Neuron (in vitro differentiated cells): ENCODE data around the gene NFE2L1.
"Not testable (repeated sequence)": the region's sequence is repeated elsewhere in the genome, so short reads cannot be mapped to it uniquely, and the experiment has no call there.

Source experiments
- H2AFZ ChIP-seq: one replicate; pipeline ENCODE4 v1.6.1; 2013; ENCODE audit warnings: low read depth, mild to moderate bottlenecking, inconsistent platforms, low read length, moderate library complexity
- H3K27me3 ChIP-seq: one replicate; pipeline ENCODE4 v1.6.1; 2013; ENCODE audit warnings: low read length; ENCODE audit not compliant: insufficient read depth
- H3K36me3 ChIP-seq: one replicate; pipeline ENCODE4 v1.6.1; 2013; ENCODE audit warnings: low read length; ENCODE audit not compliant: insufficient read depth
- H3K4me1 ChIP-seq: one replicate; pipeline ENCODE4 v1.6.1; 2013; ENCODE audit warnings: low read length; ENCODE audit not compliant: insufficient read depth
- H3K4me3 ChIP-seq: 2 replicates; pipeline ENCODE4 v1.5.1; 2013; ENCODE audit warnings: mild to moderate bottlenecking, low read length, moderate library complexity
- H3K9me3 ChIP-seq: one replicate; pipeline ENCODE4 v1.6.1; 2013; ENCODE audit warnings: low read length

The NFE2L1 gene

GRCh38 chr17:48056879-48057278 is 8.7 kb downstream of the NFE2L1 start:
- Histone ChIP-seq H3K4me1 (peaks cover 41% of the 10 kb centered on the region), H3K27me3 (no peaks in the 10 kb centered on the region), H3K4me3 (no peak overlapping the region), H2AFZ (no peak overlapping the region), H3K36me3 (peaks cover 77% of the 10 kb centered on the region), H3K9me3 (no peaks in the 10 kb centered on the region)

DNA sequence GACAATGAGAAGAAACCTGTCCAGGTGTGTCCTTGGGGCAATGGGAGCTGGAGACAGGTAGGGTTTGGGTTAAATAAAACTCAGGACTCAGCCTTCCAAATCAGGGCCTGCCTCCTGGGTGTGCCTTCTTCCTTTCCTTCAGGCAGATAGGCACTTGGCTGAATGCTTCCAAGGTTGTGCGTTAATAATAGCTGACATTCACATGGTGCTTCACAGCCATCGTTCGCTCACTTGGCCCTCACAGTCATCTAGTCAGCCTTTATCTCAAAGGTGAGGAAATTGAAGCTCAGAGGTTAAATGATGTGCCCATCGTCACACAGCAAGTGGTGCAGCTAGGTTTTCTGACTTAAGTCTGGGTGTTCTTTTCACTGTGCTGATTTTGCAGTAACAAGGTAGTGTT is 9.5 kb downstream of the NFE2L1 start:
- Histone ChIP-seq H3K9me3 (no peaks in the 10 kb centered on the region), H2AFZ (no peak overlapping the region), H3K27me3 (no peaks in the 10 kb centered on the region), H3K4me1 (peaks cover 34% of the 10 kb centered on the region), H3K36me3 (peaks cover 80% of the 10 kb centered on the region), H3K4me3 (no peak overlapping the region)

DNA sequence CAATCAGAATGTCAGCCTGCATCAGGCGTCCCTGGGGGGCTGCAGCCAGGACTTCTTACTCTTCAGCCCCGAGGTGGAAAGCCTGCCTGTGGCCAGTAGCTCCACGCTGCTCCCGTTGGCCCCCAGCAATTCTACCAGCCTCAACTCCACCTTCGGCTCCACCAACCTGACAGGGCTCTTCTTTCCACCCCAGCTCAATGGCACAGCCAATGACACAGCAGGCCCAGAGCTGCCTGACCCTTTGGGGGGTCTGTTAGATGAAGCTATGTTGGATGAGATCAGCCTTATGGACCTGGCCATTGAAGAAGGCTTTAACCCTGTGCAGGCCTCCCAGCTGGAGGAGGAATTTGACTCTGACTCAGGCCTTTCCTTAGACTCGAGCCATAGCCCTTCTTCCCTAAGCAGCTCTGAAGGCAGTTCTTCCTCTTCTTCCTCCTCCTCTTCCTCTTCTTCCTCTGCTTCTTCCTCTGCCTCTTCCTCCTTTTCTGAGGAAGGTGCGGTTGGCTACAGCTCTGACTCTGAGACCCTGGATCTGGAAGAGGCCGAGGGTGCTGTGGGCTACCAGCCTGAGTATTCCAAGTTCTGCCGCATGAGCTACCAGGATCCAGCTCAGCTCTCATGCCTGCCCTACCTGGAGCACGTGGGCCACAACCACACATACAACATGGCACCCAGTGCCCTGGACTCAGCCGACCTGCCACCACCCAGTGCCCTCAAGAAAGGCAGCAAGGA is 10.4 kb downstream of the NFE2L1 start:
- Histone ChIP-seq H3K27me3 (no peaks in the 10 kb centered on the region), H3K4me1 (peaks cover 24% of the 10 kb centered on the region), H3K36me3 (peaks cover 78% of the 10 kb centered on the region), H3K4me3 (no peak overlapping the region), H2AFZ (no peak overlapping the region), H3K9me3 (no peaks in the 10 kb centered on the region)

GRCh38 chr17:48059125-48059668 is 11.0 kb downstream of the NFE2L1 start:
- Histone ChIP-seq H3K27me3 (no peaks in the 10 kb centered on the region), H2AFZ (no peak overlapping the region), H3K36me3 (peaks cover 82% of the 10 kb centered on the region), H3K4me3 (no peak overlapping the region), H3K9me3 (no peaks in the 10 kb centered on the region), H3K4me1 (peaks cover 18% of the 10 kb centered on the region)

DNA sequence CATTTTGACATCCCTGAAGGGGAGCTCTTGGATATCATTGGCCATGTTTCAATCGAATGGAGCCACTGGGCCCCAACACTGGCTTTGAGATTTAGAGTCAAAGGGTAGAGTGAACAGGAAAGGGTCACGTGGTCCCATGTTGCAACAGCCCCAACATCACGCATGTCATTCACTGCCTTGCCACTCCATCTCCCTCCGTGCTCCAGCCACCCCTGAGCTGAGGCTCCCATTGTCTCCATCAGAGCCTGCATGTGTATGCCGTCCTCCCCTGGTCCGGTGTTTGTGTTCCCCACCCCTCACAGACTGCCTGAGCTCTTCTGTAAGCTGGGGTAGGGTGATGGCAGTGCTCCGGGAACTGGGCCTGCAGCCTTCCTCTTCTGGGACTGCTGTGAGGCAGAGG is 12.1 kb downstream of the NFE2L1 start:
- Histone ChIP-seq H3K4me3 (no peak overlapping the region), H2AFZ (no peak overlapping the region), H3K9me3 (no peaks in the 10 kb centered on the region), H3K27me3 (no peaks in the 10 kb centered on the region), H3K36me3 (peaks cover 90% of the 10 kb centered on the region), H3K4me1 (peaks cover 8% of the 10 kb centered on the region)

DNA sequence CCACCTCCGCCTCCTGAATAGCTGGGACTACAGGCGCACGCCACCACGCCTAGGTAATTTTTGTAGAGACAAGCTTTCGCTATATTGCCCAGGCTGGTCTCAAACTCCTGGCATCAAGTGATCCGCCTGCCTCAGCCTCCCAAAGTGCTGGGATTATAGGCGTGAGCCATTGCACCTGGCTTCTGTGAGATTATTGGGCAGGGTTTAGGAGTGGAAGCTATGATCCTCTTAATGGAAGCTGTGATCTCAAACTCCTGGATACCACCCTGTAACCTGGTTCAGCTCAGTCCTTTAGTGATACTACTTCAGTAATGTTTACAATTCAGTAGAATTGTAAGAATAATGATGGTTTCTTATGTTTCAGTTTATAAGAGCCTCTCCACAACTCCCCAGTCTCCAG is 14.1 kb downstream of the NFE2L1 start:
- Histone ChIP-seq H3K36me3 (peaks cover 87% of the 10 kb centered on the region), H3K4me3 (no peak overlapping the region), H3K27me3 (no peaks in the 10 kb centered on the region), H3K9me3 (no peaks in the 10 kb centered on the region), H2AFZ (no peak overlapping the region), H3K4me1 (peaks cover 9% of the 10 kb centered on the region)

DNA sequence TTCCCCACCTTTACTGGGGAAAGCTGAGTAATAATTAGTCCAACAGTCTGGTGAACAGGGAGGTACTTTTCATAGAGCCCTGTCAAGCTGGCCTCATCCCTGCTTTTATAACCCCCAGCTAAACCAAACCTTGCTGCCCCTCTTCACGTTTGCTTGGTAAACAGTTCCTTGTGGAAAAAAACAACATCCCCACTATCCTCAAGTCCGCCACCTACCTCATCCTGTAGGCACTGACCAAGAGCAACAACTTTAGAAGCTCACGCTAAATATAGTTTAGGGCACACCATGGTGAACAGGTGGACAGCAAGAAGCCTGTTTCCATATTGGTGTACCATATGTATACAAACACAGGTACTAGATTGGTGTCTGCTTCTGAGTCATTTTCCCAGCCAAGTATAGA is 16.5 kb downstream of the NFE2L1 start:
- H3K4me3 ChIP-seq: no peak overlapping the region
- no peaks in the 10 kb centered on the region for H3K9me3 ChIP-seq
- H3K4me1 ChIP-seq: peaks cover 9% of the 10 kb centered on the region
- H3K36me3 ChIP-seq: peaks cover 78% of the 10 kb centered on the region
- no peak overlapping the region for H2AFZ ChIP-seq
- H3K27me3 ChIP-seq: no peaks in the 10 kb centered on the region

DNA sequence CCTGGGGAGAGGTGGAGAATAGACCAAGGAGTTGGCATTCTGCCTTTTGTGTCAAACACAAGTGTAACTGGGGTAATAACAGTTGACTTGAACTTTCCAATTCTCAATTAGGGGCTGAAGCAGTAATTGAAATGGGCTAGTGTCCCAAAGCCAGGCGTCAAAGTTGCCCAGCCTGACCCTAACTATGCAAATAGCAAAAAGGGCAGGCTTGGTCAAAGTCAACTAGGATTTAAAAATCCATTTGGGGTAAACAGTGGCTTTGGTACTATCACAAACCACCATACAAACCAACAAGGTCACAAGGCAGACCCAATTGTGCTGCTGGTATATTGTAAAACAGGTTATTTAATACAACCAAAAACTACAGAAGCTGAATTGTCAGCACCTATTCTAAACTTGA is 18.0 kb downstream of the NFE2L1 start:
- Histone ChIP-seq H3K27me3 (no peaks in the 10 kb centered on the region), H2AFZ (no peak overlapping the region), H3K36me3 (peaks cover 79% of the 10 kb centered on the region), H3K4me1 (peaks cover 9% of the 10 kb centered on the region), H3K9me3 (no peaks in the 10 kb centered on the region), H3K4me3 (no peak overlapping the region)

DNA sequence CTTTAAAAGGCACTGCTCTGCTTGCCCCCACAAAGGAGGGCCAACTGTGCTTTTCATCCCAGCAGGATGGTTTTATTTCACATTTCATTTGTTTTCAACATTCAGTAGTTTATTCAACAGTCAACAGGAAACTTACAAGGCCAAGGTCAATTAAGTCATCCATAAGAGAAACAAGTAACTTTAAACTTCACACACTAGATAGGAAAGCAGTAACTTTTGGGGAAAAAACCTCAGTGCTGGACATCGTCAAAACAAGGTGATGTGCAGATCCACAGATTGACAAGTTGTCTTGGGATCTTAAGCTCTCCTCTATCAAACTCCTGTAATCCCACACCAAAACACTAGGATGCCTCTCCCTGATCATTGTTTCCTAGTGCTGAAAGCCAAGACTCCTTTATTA is 18.5 kb downstream of the NFE2L1 start:
- H3K36me3 ChIP-seq: peaks cover 79% of the 10 kb centered on the region
- H3K27me3 ChIP-seq: no peaks in the 10 kb centered on the region
- H3K4me1 ChIP-seq: peaks cover 9% of the 10 kb centered on the region
- no peak overlapping the region for H2AFZ ChIP-seq
- no peak overlapping the region for H3K4me3 ChIP-seq
- H3K9me3 ChIP-seq: no peaks in the 10 kb centered on the region

- Histone ChIP-seq H3K9me3 (no peaks in the 10 kb centered on the region), H3K4me3 (no peak overlapping the region), H2AFZ (no peak overlapping the region), H3K4me1 (peaks cover 9% of the 10 kb centered on the region), H3K27me3 (no peaks in the 10 kb centered on the region), H3K36me3 (peaks cover 79% of the 10 kb centered on the region)
Observed at GRCh38 chr17:48067245-48067644, 19.1 kb downstream of the NFE2L1 start.

- H3K4me1 ChIP-seq, H3K4me3 ChIP-seq: not testable (repeated sequence)
- peaks cover 79% of the 10 kb centered on the region for H3K36me3 ChIP-seq
Observed at GRCh38 chr17:48067808-48068207, 19.6 kb downstream of the NFE2L1 start.

GRCh38 chr17:48068491-48068961 is 20.4 kb downstream of the NFE2L1 start:
- H3K27me3 ChIP-seq: no peaks in the 10 kb centered on the region
- no peaks in the 10 kb centered on the region for H3K9me3 ChIP-seq
- no peak overlapping the region for H2AFZ ChIP-seq
- H3K4me3 ChIP-seq: no peak overlapping the region
- H3K36me3 ChIP-seq: peaks cover 76% of the 10 kb centered on the region
- peaks cover 9% of the 10 kb centered on the region for H3K4me1 ChIP-seq

More at GRCh38 chr17:48067808-48068207, 19.6 kb downstream of the NFE2L1 start:
- not testable (repeated sequence) for H3K9me3 ChIP-seq, H2AFZ ChIP-seq, H3K27me3 ChIP-seq

DNA sequence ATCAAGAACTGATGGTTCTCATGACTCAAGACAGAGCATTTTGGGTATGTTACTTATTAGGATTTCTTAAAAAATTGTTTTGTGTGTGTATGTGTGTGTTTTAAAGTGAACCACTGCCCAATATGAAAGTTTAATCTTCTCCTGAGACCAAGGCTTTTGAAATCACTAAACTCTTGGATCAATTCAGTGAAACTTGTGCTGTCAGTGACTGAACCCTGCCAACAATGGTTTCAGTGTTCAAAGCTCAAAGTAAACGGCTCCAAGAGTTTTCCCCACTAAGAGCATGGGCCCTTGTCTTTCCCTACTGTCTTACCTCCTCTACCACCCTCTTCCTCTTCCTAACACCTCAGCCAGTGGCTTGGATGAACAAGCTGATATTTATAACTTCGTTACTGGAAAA is 22.0 kb downstream of the NFE2L1 start:
- Histone ChIP-seq H3K4me3 (no peak overlapping the region), H3K36me3 (peaks cover 73% of the 10 kb centered on the region), H2AFZ (no peak overlapping the region), H3K4me1 (peaks cover 11% of the 10 kb centered on the region), H3K9me3 (no peaks in the 10 kb centered on the region), H3K27me3 (no peaks in the 10 kb centered on the region)

DNA sequence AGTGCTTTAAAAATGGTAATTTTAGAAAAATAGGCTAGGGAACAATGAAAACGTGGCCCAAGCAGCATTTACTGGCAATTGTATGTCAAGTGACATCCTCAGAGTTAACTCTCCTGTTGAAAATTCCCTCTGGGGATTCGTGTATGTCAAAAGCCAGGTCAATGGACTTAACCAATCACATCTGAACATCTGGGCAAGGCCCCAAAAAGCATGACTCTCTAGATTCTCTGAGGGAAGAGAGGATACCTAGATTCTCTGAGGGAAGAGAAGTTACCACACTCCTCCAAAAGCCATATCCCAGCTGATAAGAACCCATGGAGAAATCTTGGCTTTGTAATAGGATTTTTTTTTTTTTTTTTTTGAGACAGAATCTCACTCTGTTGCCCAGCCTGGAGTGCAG is 23.5 kb downstream of the NFE2L1 start:
- Histone ChIP-seq H3K36me3 (peaks cover 70% of the 10 kb centered on the region), H2AFZ (no peak overlapping the region), H3K27me3 (no peaks in the 10 kb centered on the region), H3K4me1 (peaks cover 4% of the 10 kb centered on the region), H3K4me3 (no peak overlapping the region), H3K9me3 (no peaks in the 10 kb centered on the region)
